Activated T-cell treated with anti-CD3 and anti-CD28 coated beads, Interleukin-2, amount 50 U/mL, for 24 hours (primary cell): ENCODE measurements around the gene DEPDC5.

Experiments
- DNase-seq: peaks from one replicate; pipeline ENCODE4 v3.0.0-alpha.2; 2020
- H3K27ac Mint-ChIP-seq: 2 replicates; pipeline ENCODE4 v1.8.0; 2020; ENCODE audit warnings: mild to moderate bottlenecking, mixed read lengths
- H3K27me3 Mint-ChIP-seq: 2 replicates; pipeline ENCODE4 v1.8.0; 2020; ENCODE audit warnings: mixed read lengths
- H3K36me3 Mint-ChIP-seq: 2 replicates; pipeline ENCODE4 v1.8.0; 2020; ENCODE audit warnings: low read depth, mixed read lengths
- H3K4me1 Mint-ChIP-seq: 2 replicates; pipeline ENCODE4 v1.8.0; 2020; ENCODE audit warnings: low read depth, mixed read lengths
- H3K4me3 Mint-ChIP-seq: 2 replicates; pipeline ENCODE4 v1.8.0; 2020; ENCODE audit warnings: mild to moderate bottlenecking, moderate library complexity, mixed read lengths
- H3K9me3 Mint-ChIP-seq: 2 replicates; pipeline ENCODE4 v1.8.0; 2020; ENCODE audit warnings: mixed read lengths

Gene DEPDC5

GRCh38 chr22:31840585-31840984, 86.8 kb downstream of the DEPDC5 start:
- H3K27me3 Mint-ChIP-seq: no peaks in the 10 kb centered on the region
- peak overlapping the region; percentile 10 for H3K27ac Mint-ChIP-seq
- H3K9me3 Mint-ChIP-seq: no peaks in the 10 kb centered on the region
- H3K4me1 Mint-ChIP-seq: peaks cover 12% of the 10 kb centered on the region
- no peak overlapping the region for H3K4me3 Mint-ChIP-seq
- H3K36me3 Mint-ChIP-seq: peaks cover 92% of the 10 kb centered on the region
- DNase-seq: no peak

- H3K27me3 Mint-ChIP-seq: no peaks in the 10 kb centered on the region
- DNase-seq: no peak
- H3K4me3 Mint-ChIP-seq: no peak overlapping the region
- peak overlapping the region; percentile 10 for H3K27ac Mint-ChIP-seq
- peaks cover 93% of the 10 kb centered on the region for H3K36me3 Mint-ChIP-seq
- no peaks in the 10 kb centered on the region for H3K9me3 Mint-ChIP-seq
- H3K4me1 Mint-ChIP-seq: peaks cover 17% of the 10 kb centered on the region
Measured at GRCh38 chr22:31841078-31841827, 87.4 kb downstream of the DEPDC5 start.

GRCh38 chr22:31843526-31843925, 89.7 kb downstream of the DEPDC5 start:
- peak overlapping the region; percentile 6 for H3K27ac Mint-ChIP-seq
- H3K4me3 Mint-ChIP-seq: no peak overlapping the region
- H3K4me1 Mint-ChIP-seq: peaks cover 19% of the 10 kb centered on the region
- peaks cover 96% of the 10 kb centered on the region for H3K36me3 Mint-ChIP-seq
- no peaks in the 10 kb centered on the region for H3K9me3 Mint-ChIP-seq
- DNase-seq: no peak
- H3K27me3 Mint-ChIP-seq: no peaks in the 10 kb centered on the region

- Mint-ChIP-seq H3K9me3 (no peaks in the 10 kb centered on the region), H3K4me1 (peaks cover 19% of the 10 kb centered on the region), H3K36me3 (peaks cover 96% of the 10 kb centered on the region), H3K27ac (no peak overlapping the region), H3K27me3 (no peaks in the 10 kb centered on the region), H3K4me3 (no peak overlapping the region)
- no peak for DNase-seq
Measured at GRCh38 chr22:31844941-31845340, 91.1 kb downstream of the DEPDC5 start.

GRCh38 chr22:31846161-31847115, 92.6 kb downstream of the DEPDC5 start:
- H3K4me3 Mint-ChIP-seq: no peak overlapping the region
- H3K27me3 Mint-ChIP-seq: no peaks in the 10 kb centered on the region
- peak overlapping the region; percentile 6 for H3K27ac Mint-ChIP-seq
- H3K36me3 Mint-ChIP-seq: peaks cover 86% of the 10 kb centered on the region
- DNase-seq: no peak
- H3K4me1 Mint-ChIP-seq: peaks cover 12% of the 10 kb centered on the region
- no peaks in the 10 kb centered on the region for H3K9me3 Mint-ChIP-seq

- peaks cover 7% of the 10 kb centered on the region for H3K4me1 Mint-ChIP-seq
- H3K27ac Mint-ChIP-seq: no peak overlapping the region
- H3K4me3 Mint-ChIP-seq: no peak overlapping the region
- no peak for DNase-seq
- no peaks in the 10 kb centered on the region for H3K27me3 Mint-ChIP-seq
- no peaks in the 10 kb centered on the region for H3K9me3 Mint-ChIP-seq
- peaks cover 81% of the 10 kb centered on the region for H3K36me3 Mint-ChIP-seq
Measured at GRCh38 chr22:31848411-31848810, 94.6 kb downstream of the DEPDC5 start.

- DNase-seq: no peak
- no peak overlapping the region for H3K4me3 Mint-ChIP-seq
- peaks cover 7% of the 10 kb centered on the region for H3K4me1 Mint-ChIP-seq
- H3K27ac Mint-ChIP-seq: no peak overlapping the region
- H3K27me3 Mint-ChIP-seq: no peaks in the 10 kb centered on the region
- H3K36me3 Mint-ChIP-seq: peaks cover 72% of the 10 kb centered on the region
- no peaks in the 10 kb centered on the region for H3K9me3 Mint-ChIP-seq
Measured at GRCh38 chr22:31850135-31850534, 96.3 kb downstream of the DEPDC5 start.

GRCh38 chr22:31852691-31853421, 99.0 kb downstream of the DEPDC5 start:
- Mint-ChIP-seq H3K27ac (no peak overlapping the region), H3K9me3 (no peaks in the 10 kb centered on the region), H3K4me1 (no peaks in the 10 kb centered on the region), H3K27me3 (no peaks in the 10 kb centered on the region), H3K4me3 (no peak overlapping the region), H3K36me3 (peaks cover 66% of the 10 kb centered on the region)
- DNase-seq: no peak

- no peak overlapping the region for H3K4me3 Mint-ChIP-seq
- no peaks in the 10 kb centered on the region for H3K27me3 Mint-ChIP-seq
- no peak for DNase-seq
- H3K27ac Mint-ChIP-seq: no peak overlapping the region
- H3K9me3 Mint-ChIP-seq: no peaks in the 10 kb centered on the region
- peaks cover 63% of the 10 kb centered on the region for H3K36me3 Mint-ChIP-seq
- H3K4me1 Mint-ChIP-seq: no peaks in the 10 kb centered on the region
Measured at GRCh38 chr22:31853736-31854495, 100.1 kb downstream of the DEPDC5 start.

GRCh38 chr22:31857247-31857646, 103.4 kb downstream of the DEPDC5 start:
- Mint-ChIP-seq H3K4me1 (peaks cover 8% of the 10 kb centered on the region), H3K27me3 (no peaks in the 10 kb centered on the region), H3K27ac (peak overlapping the region; percentile 57), H3K9me3 (no peaks in the 10 kb centered on the region), H3K4me3 (no peak overlapping the region), H3K36me3 (peaks cover 65% of the 10 kb centered on the region)
- no peak for DNase-seq

GRCh38 chr22:31861226-31861840, 107.5 kb downstream of the DEPDC5 start:
- Mint-ChIP-seq H3K9me3 (no peaks in the 10 kb centered on the region), H3K27ac (peak overlapping the region; percentile 9), H3K36me3 (peaks cover 60% of the 10 kb centered on the region), H3K4me3 (no peak overlapping the region), H3K27me3 (no peaks in the 10 kb centered on the region), H3K4me1 (peaks cover 8% of the 10 kb centered on the region)
- DNase-seq: peak; percentile 38

GRCh38 chr22:31866918-31867317, 113.1 kb downstream of the DEPDC5 start:
- Mint-ChIP-seq H3K9me3 (no peaks in the 10 kb centered on the region), H3K27me3 (no peaks in the 10 kb centered on the region), H3K4me1 (peaks cover 8% of the 10 kb centered on the region), H3K36me3 (peaks cover 64% of the 10 kb centered on the region), H3K4me3 (no peak overlapping the region), H3K27ac (no peak overlapping the region)
- DNase-seq: no peak

GRCh38 chr22:31867386-31868153, 113.8 kb downstream of the DEPDC5 start:
- Mint-ChIP-seq H3K36me3 (peaks cover 69% of the 10 kb centered on the region), H3K4me3 (no peak overlapping the region), H3K9me3 (no peaks in the 10 kb centered on the region), H3K27ac (no peak overlapping the region), H3K27me3 (no peaks in the 10 kb centered on the region), H3K4me1 (peaks cover 8% of the 10 kb centered on the region)
- no peak for DNase-seq
